ENCODE measurements around the gene RGS3.
"Not testable (repeated sequence)": the region's sequence is repeated elsewhere in the genome, so short reads cannot be mapped to it uniquely, and the experiment has no call there.

GRCh38 chr9:113549892-113550291, 86.4 kb downstream of the RGS3 start:
- not testable (repeated sequence) for TF ChIP-seq CTCF, POLR2A (IDR thresholded peaks at IDR 0.05)
